Panc1 (cell line): ENCODE measurements around the gene IL13.

ENCODE experiments used
- POLR2AphosphoS5 ChIP-seq: IDR thresholded peaks from 2 replicates; pipeline ENCODE4 v1.6.1; 2012; ENCODE audit warnings: mild to moderate bottlenecking, low read depth, low read length, moderate library complexity
- SIN3A ChIP-seq: IDR thresholded peaks from 2 replicates; pipeline ENCODE4 v1.6.1; 2012; ENCODE audit warnings: low read depth, mild to moderate bottlenecking, low read length, moderate library complexity, borderline replicate concordance; ENCODE audit not compliant: insufficient read depth
- TCF7L2 ChIP-seq: IDR thresholded peaks from 2 replicates; pipeline ENCODE4 v1.6.1; 2011; ENCODE audit warnings: mild to moderate bottlenecking, low read depth, low read length, inconsistent platforms
- TF ChIP-seq, protein P1 (sequence below), 2 experiments: IDR thresholded peaks; 2 replicates each; pipeline ENCODE4 v1.6.1; 2011 to 2012; ENCODE audit warnings: low read depth in 2 of 2, control low read depth in 1 of 2, low read length in 1 of 2, mild to moderate bottlenecking in 1 of 2, moderate library complexity in 1 of 2; ENCODE audit not compliant: insufficient read depth in 1 of 2
- TF ChIP-seq, protein P2 (sequence below): fragments of 450-650 bp; IDR thresholded peaks from 2 replicates; pipeline ENCODE4 v1.5.1; 2017; ENCODE audit warnings: mild to moderate bottlenecking

GRCh38 chr5:132657676-132658380, at the start of gene IL13:
- TF ChIP-seq, protein P1, sequence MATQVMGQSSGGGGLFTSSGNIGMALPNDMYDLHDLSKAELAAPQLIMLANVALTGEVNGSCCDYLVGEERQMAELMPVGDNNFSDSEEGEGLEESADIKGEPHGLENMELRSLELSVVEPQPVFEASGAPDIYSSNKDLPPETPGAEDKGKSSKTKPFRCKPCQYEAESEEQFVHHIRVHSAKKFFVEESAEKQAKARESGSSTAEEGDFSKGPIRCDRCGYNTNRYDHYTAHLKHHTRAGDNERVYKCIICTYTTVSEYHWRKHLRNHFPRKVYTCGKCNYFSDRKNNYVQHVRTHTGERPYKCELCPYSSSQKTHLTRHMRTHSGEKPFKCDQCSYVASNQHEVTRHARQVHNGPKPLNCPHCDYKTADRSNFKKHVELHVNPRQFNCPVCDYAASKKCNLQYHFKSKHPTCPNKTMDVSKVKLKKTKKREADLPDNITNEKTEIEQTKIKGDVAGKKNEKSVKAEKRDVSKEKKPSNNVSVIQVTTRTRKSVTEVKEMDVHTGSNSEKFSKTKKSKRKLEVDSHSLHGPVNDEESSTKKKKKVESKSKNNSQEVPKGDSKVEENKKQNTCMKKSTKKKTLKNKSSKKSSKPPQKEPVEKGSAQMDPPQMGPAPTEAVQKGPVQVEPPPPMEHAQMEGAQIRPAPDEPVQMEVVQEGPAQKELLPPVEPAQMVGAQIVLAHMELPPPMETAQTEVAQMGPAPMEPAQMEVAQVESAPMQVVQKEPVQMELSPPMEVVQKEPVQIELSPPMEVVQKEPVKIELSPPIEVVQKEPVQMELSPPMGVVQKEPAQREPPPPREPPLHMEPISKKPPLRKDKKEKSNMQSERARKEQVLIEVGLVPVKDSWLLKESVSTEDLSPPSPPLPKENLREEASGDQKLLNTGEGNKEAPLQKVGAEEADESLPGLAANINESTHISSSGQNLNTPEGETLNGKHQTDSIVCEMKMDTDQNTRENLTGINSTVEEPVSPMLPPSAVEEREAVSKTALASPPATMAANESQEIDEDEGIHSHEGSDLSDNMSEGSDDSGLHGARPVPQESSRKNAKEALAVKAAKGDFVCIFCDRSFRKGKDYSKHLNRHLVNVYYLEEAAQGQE (IDR thresholded peaks at IDR 0.05; ENCODE audit: insufficient read depth in 1 of 2, low read depth in 2 of 2, low read length in 1 of 2) = no peak
- no peak for TF ChIP-seq POLR2AphosphoS5
- TF ChIP-seq, protein P2, sequence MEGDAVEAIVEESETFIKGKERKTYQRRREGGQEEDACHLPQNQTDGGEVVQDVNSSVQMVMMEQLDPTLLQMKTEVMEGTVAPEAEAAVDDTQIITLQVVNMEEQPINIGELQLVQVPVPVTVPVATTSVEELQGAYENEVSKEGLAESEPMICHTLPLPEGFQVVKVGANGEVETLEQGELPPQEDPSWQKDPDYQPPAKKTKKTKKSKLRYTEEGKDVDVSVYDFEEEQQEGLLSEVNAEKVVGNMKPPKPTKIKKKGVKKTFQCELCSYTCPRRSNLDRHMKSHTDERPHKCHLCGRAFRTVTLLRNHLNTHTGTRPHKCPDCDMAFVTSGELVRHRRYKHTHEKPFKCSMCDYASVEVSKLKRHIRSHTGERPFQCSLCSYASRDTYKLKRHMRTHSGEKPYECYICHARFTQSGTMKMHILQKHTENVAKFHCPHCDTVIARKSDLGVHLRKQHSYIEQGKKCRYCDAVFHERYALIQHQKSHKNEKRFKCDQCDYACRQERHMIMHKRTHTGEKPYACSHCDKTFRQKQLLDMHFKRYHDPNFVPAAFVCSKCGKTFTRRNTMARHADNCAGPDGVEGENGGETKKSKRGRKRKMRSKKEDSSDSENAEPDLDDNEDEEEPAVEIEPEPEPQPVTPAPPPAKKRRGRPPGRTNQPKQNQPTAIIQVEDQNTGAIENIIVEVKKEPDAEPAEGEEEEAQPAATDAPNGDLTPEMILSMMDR = no peak
- no peak for TF ChIP-seq TCF7L2
- TF ChIP-seq SIN3A = no peak
